Liver (tissue), 9 donors: Measurements from ENCODE around the gene AP4S1. TPM values are rescaled to one million over a fixed set of nuclear protein-coding genes. Genes with fewer than 3 reads are reported as not detected.
"Not testable (repeated sequence)": the region's sequence is repeated elsewhere in the genome, so short reads cannot be mapped to it uniquely, and the experiment has no call there.

ENCODE experiments used
- DNase-seq: peaks from one replicate; pipeline ENCODE4 v3.0.0-alpha.2; 2017; ENCODE audit warnings: low spot score
- H3K27ac ChIP-seq, 2 donors: one replicate each; pipeline ENCODE4 v1.7.0; 2013; ENCODE audit warnings: inconsistent platforms in 2 of 2, low read length in 2 of 2, control low read depth in 1 of 2, low read depth in 1 of 2, mild to moderate bottlenecking in 1 of 2
- H3K27me3 ChIP-seq, 4 donors: one replicate each; pipeline versions ENCODE4 v1.6.1 to v1.7.0; 2013; ENCODE audit warnings: low read length in 3 of 4, inconsistent platforms in 1 of 4, mild to moderate bottlenecking in 1 of 4, moderate library complexity in 1 of 4; ENCODE audit not compliant: control insufficient read depth in 4 of 4, insufficient read depth in 4 of 4
- H3K36me3 ChIP-seq, 4 donors: one replicate each; pipeline versions ENCODE4 v1.6.1 to v1.7.0; 2013; ENCODE audit warnings: low read length in 3 of 4, mild to moderate bottlenecking in 3 of 4, low read depth in 1 of 4, moderate library complexity in 1 of 4; ENCODE audit not compliant: control insufficient read depth in 4 of 4, insufficient read depth in 3 of 4
- H3K4me1 ChIP-seq, 4 donors: one replicate each; pipeline versions ENCODE4 v1.6.1 to v1.7.0; 2013; ENCODE audit warnings: low read length in 3 of 4, mild to moderate bottlenecking in 3 of 4, moderate library complexity in 1 of 4; ENCODE audit not compliant: control insufficient read depth in 4 of 4, insufficient read depth in 4 of 4
- H3K4me3 ChIP-seq, 3 donors: one replicate each; pipeline versions ENCODE4 v1.6.1 to v1.7.0; 2013; ENCODE audit warnings: low read length in 3 of 3, control low read depth in 1 of 3, low read depth in 1 of 3, mild to moderate bottlenecking in 1 of 3
- H3K9ac ChIP-seq, 2 donors: one replicate each; pipeline ENCODE4 v1.7.0; 2013; ENCODE audit warnings: low read length in 2 of 2, mild to moderate bottlenecking in 2 of 2, moderate library complexity in 2 of 2, control low read depth in 1 of 2, low read depth in 1 of 2
- H3K9me3 ChIP-seq, 4 donors: one replicate each; pipeline versions ENCODE4 v1.6.1 to v1.7.0; 2013; ENCODE audit warnings: low read length in 3 of 4; ENCODE audit not compliant: control insufficient read depth in 4 of 4
- EGR1 ChIP-seq, 2 donors: IDR thresholded peaks; 2 replicates each; pipeline ENCODE4 v1.6.1; 2016 to 2018; ENCODE audit warnings: antibody characterized with exemption in 2 of 2, low read depth in 2 of 2
- FOXA1 ChIP-seq: IDR thresholded peaks from 2 replicates; pipeline ENCODE4 v1.6.1; 2016; ENCODE audit warnings: antibody characterized with exemption
- GABPA ChIP-seq, 2 donors: IDR thresholded peaks in 1 of 2; conservative IDR thresholded peaks in 1 of 2; 2 replicates each; pipeline ENCODE4 v1.6.1; 2016; ENCODE audit warnings: antibody characterized with exemption in 2 of 2, mild to moderate bottlenecking in 1 of 2, moderate library complexity in 1 of 2
- HNF4A ChIP-seq, 2 donors: conservative IDR thresholded peaks; 2 replicates each; pipeline ENCODE4 v1.6.1; 2016; ENCODE audit warnings: antibody characterized with exemption in 2 of 2, mild to moderate bottlenecking in 2 of 2
- HNF4G ChIP-seq: IDR thresholded peaks from 2 replicates; pipeline ENCODE4 v1.6.1; 2016; ENCODE audit warnings: antibody characterized with exemption
- JUND ChIP-seq, 2 donors: IDR thresholded peaks; 2 replicates each; pipeline ENCODE4 v1.6.1; 2016; ENCODE audit warnings: antibody characterized with exemption in 2 of 2
- NR2F2 ChIP-seq: IDR thresholded peaks from 2 replicates; pipeline ENCODE4 v1.6.1; 2016; ENCODE audit warnings: antibody characterized with exemption
- RAD21 ChIP-seq, 2 donors: IDR thresholded peaks; 2 replicates each; pipeline ENCODE4 v1.6.1; 2016; ENCODE audit warnings: antibody characterized with exemption in 2 of 2, mild to moderate bottlenecking in 2 of 2
- RXRA ChIP-seq, 2 donors: IDR thresholded peaks; 2 replicates each; pipeline ENCODE4 v1.6.1; 2017 to 2018; ENCODE audit warnings: antibody characterized with exemption in 2 of 2, mild to moderate bottlenecking in 1 of 2
- SP1 ChIP-seq: IDR thresholded peaks from 2 replicates; pipeline ENCODE4 v1.6.1; 2018; ENCODE audit warnings: antibody characterized with exemption, mild to moderate bottlenecking
- YY1 ChIP-seq: IDR thresholded peaks from 2 replicates; pipeline ENCODE4 v1.6.1; 2016; ENCODE audit warnings: antibody characterized with exemption, mild to moderate bottlenecking
- WGBS: extraction: QIAGEN DNeasy Blood & Tissue Kit; methylation state at CpG from one replicate; pipeline ENCODE4 v1.1.7; 2013; 5-methylcytosine and 5-hydroxymethylcytosine counted together
- polyA plus RNA-seq, 2 donors: library from polyadenylated mRNA; stranded (reverse) in 1 of 2; unstranded in 1 of 2; fragments of 200-250 nt in 1 of 2; fragments of >200 nt in 1 of 2; fragmentation: Nextera tagmentation in 1 of 2; extraction: Ambion mirVana in 1 of 2; gene quantifications; one replicate each; pipeline versions ENCODE4 v1.2.1 to v1.2.3, GENCODE V29; 2013 to 2015
- total RNA-seq, 2 donors: library from RNA; depleted of rRNA; stranded (reverse); fragments of >200 nt; gene quantifications; one replicate each; pipeline ENCODE4 v1.2.3, GENCODE V29; 2014
- TF ChIP-seq, protein P1 (sequence below): IDR thresholded peaks from 2 replicates; pipeline ENCODE4 v1.6.1; 2016; ENCODE audit warnings: antibody characterized with exemption
- TF ChIP-seq, protein P2 (sequence below): IDR thresholded peaks from 2 replicates; pipeline ENCODE4 v1.6.1; 2016; ENCODE audit warnings: antibody characterized with exemption
- TF ChIP-seq, protein P3 (sequence below): fragments of 150-350 bp; IDR thresholded peaks from 2 replicates; pipeline ENCODE4 v1.5.1; 2017; ENCODE audit warnings: improper control_type of control experiment, low read depth, low read length; ENCODE audit not compliant: missing input control
- TF ChIP-seq, protein P4 (sequence below): IDR thresholded peaks from 2 replicates; pipeline ENCODE4 v1.6.1; 2016; ENCODE audit warnings: antibody characterized with exemption
- donor health status: healthy.
- donor health status: healthy.
- donor health status: healthy.
- donor health status: healthy.
- donor health status: healthy.

AP4S1 gene
- total and polyA plus RNA-seq, 4 donors = 1.3 to 4.3 (median 1.7) TPM

DNA sequence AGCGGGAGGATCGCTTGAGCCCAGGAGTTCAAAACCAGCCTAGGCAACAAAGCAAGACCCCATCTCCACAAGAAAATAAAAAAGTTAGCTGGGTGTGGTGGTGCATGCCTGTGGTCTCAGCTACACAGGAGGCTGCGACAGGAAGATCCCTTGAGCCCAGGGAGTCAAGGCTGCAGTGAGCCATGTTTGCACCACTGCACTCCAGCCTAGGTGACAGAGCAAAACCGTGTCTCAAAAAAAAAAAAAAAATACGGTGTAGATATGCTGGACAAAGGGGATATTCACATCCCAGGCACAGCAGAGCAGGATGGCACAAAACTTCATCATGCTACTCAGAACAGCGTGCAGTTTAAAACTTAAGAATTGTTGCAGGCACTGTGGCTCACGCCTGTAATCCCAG lies 25.6 kb downstream of the AP4S1 start:
- WGBS = 94% methylated on average over 7 of the region's 7 CpGs
- no peak for DNase-seq
- Histone ChIP-seq H3K36me3 (no peaks in the 10 kb centered on the region), H3K27ac (no peak overlapping the region), H3K4me3 (no peak overlapping the region), H3K4me1 (peaks cover 4 to 10% (median 6%) of the 10 kb centered on the region in 4 donors), H3K27me3 (no peaks in the 10 kb centered on the region), H3K9ac (no peak overlapping the region), H3K9me3 (no peaks in the 10 kb centered on the region)
- no peak for TF ChIP-seq EGR1 (IDR thresholded peaks at IDR 0.05; ENCODE audit: low read depth in 2 of 2)

DNA sequence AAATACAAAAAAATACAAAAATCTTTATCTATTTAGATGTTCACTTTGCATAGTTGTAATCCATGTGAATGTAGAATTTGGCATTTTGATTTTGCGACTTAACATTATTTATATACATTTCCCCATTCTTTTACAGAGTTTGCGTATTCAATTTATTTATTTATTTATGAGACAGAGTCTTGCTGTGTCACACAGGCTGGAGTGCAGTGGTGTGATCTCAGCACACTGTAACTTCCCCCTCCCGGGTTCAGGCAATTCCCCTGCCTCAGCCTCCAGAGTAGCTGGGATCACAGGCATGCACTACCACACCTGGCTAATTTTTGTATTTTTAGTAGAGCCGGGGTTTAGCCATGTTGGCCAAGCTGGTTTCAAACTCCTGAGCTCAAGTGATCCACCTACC lies 26.1 kb downstream of the AP4S1 start:
- H3K4me1 ChIP-seq = peaks cover 4 to 10% (median 6%) of the 10 kb centered on the region in 4 donors
- no peak overlapping the region for H3K4me3 ChIP-seq
- H3K9ac ChIP-seq = no peak overlapping the region
- H3K36me3 ChIP-seq = no peaks in the 10 kb centered on the region
- whole genome bisulfite sequencing = 81% methylated on average over 4 of the region's 4 CpGs
- no peaks in the 10 kb centered on the region for H3K27me3 ChIP-seq
- H3K9me3 ChIP-seq = no peaks in the 10 kb centered on the region
- no peak for TF ChIP-seq GABPA (IDR thresholded peaks at IDR 0.05 in 1 of 2, conservative IDR thresholded peaks at IDR 0.05 in 1 of 2)
- H3K27ac ChIP-seq = no peak overlapping the region
- no peak for DNase-seq

DNA sequence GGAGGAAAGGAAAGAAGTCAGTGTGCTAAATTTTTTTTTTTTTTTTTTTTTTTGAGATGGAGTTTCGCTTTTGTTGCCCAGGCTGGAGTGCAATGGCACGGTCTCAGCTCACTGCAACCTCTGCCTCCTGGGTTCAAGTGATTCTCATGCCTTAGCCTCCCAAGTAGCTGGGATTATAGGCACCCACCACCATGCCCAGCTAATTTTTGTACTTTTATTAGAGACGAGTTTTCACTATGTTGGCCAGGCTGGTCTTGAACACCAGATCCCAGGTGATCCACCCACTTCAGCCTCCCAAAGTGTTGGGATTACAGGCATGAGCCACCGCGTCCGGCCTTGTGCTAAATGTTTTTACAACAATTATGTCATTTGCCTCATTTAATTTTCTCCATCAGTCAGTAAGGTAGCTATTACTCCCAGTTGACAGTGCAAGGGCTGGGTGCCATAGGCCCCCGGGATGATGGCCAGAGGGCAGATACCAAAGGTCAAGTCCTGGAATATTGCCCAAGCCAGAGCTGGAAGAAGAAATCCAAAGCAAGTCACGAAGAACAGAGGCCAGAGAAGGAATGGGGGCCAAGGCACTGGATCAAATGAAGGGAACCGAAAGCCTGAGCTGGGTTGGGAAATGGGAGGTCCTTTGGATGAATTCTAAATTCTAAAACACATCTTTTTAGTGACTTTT lies 27.6 kb downstream of the AP4S1 start:
- not testable (repeated sequence) for H3K36me3 ChIP-seq, H3K9ac ChIP-seq, DNase-seq, H3K27me3 ChIP-seq, H3K9me3 ChIP-seq, H3K4me3 ChIP-seq
- Histone ChIP-seq H3K27ac (peak overlapping the region; percentile 32 to 60), H3K4me1 (peaks cover 3 to 10% (median 6%) of the 10 kb centered on the region in 4 donors)
- 48% methylated on average over 9 of the region's 9 CpGs for WGBS
- peak; percentile 88 to 89 for TF ChIP-seq HNF4A (conservative IDR thresholded peaks at IDR 0.05)
- peak; percentile 42 for TF ChIP-seq HNF4G
- peak in 1 of 2 donors; percentile 56 for TF ChIP-seq JUND (IDR thresholded peaks at IDR 0.05)
- TF ChIP-seq RXRA (IDR thresholded peaks at IDR 0.05) = peak; percentile 55 to 64
- TF ChIP-seq NR2F2 = peak; percentile 97
- peak; percentile 20 for TF ChIP-seq FOXA1
- TF ChIP-seq, protein P1, sequence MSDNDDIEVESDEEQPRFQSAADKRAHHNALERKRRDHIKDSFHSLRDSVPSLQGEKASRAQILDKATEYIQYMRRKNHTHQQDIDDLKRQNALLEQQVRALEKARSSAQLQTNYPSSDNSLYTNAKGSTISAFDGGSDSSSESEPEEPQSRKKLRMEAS = peak; percentile 30
- TF ChIP-seq YY1 = peak; percentile 23
- peak; percentile 18 to 38 for TF ChIP-seq RAD21 (IDR thresholded peaks at IDR 0.05)

DNA sequence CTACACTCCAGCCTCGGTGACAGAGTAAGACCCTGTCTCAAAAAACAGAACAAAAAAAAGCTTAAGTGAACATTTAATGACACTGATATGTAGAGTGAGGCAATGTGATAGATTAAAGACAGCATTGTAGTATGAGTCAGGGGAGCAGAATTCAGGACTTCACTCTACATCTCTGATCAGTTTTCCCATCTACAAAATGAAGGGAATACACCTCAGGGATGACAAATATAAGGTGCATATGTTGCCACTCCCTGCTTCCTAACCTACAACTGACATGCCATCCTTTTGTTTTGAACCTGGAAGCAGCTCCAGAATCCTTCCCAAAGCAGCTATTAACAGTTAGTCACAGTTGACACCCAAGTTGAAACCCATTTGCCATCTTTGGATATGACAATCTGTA lies 31.6 kb downstream of the AP4S1 start:
- 92% methylated on average over 1 of the region's 1 CpG for WGBS
- no peak for DNase-seq
- Histone ChIP-seq H3K4me1 (peaks cover 6 to 13% (median 8%) of the 10 kb centered on the region in 4 donors), H3K36me3 (no peaks in the 10 kb centered on the region), H3K27me3 (no peaks in the 10 kb centered on the region), H3K27ac (no peak overlapping the region), H3K9me3 (no peaks in the 10 kb centered on the region), H3K4me3 (no peak overlapping the region), H3K9ac (no peak overlapping the region)
- no peak for TF ChIP-seq YY1
- TF ChIP-seq RAD21 (IDR thresholded peaks at IDR 0.05) = no peak
- no peak for TF ChIP-seq SP1
- no peak for TF ChIP-seq HNF4A (conservative IDR thresholded peaks at IDR 0.05)
- TF ChIP-seq GABPA (IDR thresholded peaks at IDR 0.05 in 1 of 2, conservative IDR thresholded peaks at IDR 0.05 in 1 of 2) = no peak
- TF ChIP-seq, protein P2, sequence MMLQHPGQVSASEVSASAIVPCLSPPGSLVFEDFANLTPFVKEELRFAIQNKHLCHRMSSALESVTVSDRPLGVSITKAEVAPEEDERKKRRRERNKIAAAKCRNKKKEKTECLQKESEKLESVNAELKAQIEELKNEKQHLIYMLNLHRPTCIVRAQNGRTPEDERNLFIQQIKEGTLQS = no peak
- no peak for TF ChIP-seq RXRA (IDR thresholded peaks at IDR 0.05)
- TF ChIP-seq, protein P3, sequence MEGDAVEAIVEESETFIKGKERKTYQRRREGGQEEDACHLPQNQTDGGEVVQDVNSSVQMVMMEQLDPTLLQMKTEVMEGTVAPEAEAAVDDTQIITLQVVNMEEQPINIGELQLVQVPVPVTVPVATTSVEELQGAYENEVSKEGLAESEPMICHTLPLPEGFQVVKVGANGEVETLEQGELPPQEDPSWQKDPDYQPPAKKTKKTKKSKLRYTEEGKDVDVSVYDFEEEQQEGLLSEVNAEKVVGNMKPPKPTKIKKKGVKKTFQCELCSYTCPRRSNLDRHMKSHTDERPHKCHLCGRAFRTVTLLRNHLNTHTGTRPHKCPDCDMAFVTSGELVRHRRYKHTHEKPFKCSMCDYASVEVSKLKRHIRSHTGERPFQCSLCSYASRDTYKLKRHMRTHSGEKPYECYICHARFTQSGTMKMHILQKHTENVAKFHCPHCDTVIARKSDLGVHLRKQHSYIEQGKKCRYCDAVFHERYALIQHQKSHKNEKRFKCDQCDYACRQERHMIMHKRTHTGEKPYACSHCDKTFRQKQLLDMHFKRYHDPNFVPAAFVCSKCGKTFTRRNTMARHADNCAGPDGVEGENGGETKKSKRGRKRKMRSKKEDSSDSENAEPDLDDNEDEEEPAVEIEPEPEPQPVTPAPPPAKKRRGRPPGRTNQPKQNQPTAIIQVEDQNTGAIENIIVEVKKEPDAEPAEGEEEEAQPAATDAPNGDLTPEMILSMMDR = no peak
- TF ChIP-seq, protein P4, sequence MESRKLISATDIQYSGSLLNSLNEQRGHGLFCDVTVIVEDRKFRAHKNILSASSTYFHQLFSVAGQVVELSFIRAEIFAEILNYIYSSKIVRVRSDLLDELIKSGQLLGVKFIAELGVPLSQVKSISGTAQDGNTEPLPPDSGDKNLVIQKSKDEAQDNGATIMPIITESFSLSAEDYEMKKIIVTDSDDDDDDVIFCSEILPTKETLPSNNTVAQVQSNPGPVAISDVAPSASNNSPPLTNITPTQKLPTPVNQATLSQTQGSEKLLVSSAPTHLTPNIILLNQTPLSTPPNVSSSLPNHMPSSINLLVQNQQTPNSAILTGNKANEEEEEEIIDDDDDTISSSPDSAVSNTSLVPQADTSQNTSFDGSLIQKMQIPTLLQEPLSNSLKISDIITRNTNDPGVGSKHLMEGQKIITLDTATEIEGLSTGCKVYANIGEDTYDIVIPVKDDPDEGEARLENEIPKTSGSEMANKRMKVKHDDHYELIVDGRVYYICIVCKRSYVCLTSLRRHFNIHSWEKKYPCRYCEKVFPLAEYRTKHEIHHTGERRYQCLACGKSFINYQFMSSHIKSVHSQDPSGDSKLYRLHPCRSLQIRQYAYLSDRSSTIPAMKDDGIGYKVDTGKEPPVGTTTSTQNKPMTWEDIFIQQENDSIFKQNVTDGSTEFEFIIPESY = no peak
- no peak for TF ChIP-seq JUND (IDR thresholded peaks at IDR 0.05)
